DMS114 treated with DMSO at 0.1 percent for 48 hours (cell line): ENCODE data around the gene ARRDC5.
"Not testable (repeated sequence)": the region's sequence is repeated elsewhere in the genome, so short reads cannot be mapped to it uniquely, and the experiment has no call there.

Experiments
- DNase-seq: peaks from one replicate; lab custom pipeline; 2025; ENCODE audit not compliant: unreplicated experiment; lab: John Stamatoyannopoulos, UW

The ARRDC5 gene

DNA sequence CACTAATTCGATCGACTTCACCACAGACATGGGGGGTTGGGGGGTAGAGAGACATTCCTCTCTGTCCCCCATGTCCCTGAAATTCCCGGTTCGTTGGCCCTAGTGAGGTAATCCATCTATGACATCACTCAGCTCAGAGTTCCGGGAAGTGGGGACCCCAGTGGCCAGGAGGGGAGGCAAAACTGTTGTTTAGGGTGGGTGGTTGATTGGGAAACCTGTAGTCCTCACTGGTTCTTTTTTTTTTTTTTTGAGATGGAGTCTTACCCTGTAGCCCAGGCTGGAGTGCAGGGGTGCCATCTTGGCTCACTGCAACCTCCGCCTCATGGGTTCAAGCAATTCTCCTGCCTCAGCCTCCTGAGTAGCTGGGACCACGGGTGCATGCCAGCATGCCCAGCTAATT is at the start of gene ARRDC5:
ARRDC5 (minus strand) TSS at position 101 of the 400 bp plus-strand sequence; CDS start at position 30, 71 bp downstream.
- DNase-seq = no peak

DNA sequence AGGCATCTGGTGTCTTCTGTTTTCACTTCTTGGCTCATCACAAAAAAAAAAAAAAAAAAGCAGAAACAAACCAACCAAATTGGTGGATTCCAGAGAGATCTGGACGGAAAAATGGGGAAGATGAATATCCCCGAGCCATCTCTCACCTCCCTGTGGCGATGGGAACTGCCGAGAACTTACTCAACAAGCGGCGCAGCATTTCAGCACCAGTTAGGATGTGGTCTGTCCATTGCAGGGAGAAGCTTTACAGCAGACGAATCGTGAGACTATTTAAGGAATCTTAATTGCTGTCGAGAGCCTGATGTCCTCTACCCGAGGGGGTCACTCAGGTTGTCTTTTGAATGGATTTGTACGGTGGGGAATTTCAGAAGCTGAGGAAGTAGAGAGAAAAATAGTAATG is 49.0 kb upstream of the ARRDC5 start:
- DNase-seq = no peak

DNA sequence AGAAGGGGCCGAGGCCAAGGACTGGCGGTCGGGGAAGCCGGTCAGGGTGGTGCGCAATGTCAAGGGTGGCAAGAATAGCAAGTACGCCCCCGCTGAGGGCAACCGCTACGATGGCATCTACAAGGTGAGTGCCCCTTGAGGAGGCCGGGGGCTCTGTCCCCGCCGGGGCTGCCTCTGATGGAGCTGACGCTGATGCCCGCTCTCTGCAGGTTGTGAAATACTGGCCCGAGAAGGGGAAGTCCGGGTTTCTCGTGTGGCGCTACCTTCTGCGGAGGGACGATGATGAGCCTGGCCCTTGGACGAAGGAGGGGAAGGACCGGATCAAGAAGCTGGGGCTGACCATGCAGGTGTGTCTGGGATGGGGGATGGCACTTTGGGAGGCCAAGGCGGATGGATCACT is 48.0 kb upstream of the ARRDC5 start:
- DNase-seq = not testable (repeated sequence)

DNA sequence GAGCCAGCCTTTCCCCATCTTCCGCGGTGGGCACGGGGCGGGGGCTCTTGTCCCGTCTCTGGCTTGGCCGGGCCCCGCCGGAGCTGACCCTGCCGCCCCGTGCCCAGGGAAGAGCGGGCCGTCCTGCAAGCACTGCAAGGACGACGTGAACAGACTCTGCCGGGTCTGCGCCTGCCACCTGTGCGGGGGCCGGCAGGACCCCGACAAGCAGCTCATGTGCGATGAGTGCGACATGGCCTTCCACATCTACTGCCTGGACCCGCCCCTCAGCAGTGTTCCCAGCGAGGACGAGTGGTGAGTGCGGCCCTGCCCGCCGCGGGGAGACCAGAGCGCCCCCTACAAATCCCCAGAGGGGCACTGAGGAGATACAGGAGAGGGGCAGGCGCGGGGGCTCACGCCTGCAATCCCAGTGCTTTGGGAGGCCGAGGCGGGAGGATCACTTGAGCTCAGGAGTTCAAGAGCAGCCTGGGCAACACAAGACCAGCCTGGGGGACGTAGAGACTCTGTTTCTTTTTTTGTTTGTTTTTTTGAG is 39.0 kb upstream of the ARRDC5 start:
- DNase-seq = not testable (repeated sequence)

DNA sequence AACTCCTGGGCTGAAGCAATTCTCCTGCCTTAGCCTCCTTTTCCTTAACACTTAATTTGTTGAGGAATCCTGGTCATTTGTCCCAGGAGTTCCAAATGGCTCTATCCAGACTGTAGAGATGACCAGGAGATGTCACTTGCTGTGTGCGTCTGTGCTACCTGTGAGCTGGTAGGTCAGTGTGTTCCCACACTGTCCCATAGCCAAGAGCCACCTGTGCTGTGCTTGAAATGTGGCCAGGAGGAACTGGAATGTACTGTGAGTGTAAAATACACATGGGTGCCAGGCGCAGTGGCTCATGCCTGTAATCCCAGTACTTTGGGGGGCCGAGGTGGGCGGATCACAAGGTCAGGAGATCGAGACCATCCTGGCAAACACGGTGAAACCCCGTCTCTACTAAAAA is 36.8 kb upstream of the ARRDC5 start:
- DNase-seq = no peak

DNA sequence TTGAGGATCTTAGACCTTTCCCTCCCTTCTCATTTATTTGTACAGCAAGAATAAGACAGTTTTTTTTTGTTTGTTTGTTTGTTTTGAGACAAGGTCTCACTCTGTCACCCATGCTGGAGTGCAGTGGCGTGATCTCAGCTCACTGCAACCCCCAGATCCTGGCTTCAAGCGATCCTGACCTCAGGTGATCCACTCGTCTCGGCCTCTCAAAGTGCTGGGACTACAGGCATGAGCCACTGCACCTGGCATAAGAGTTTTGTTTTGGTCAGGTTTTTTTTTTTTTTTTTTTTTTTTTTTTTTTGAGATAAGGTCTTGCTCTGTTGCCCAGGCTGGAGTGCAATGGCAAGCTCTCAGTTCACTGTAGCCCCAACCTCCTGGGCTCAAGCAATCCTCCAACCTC is 35.8 kb upstream of the ARRDC5 start:
- not testable (repeated sequence) for DNase-seq

DNA sequence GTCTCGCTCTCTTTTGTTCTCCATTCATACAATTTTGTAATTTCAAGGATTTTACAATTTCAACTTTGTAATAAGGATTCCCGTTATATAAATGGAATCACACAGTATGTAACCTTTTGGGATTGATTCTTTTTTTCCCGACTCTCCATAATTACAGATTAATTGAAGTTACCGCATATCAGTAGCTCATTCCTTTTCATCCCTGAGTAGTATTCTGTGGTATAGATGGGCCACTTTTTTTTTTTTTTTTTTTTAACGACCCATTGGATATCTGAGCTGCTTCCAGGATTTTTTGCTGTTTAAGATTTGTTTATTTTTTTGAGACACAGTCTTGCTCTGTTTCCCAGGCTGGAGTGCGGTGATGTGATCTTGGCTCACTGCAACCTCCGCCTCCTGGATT is 34.4 kb upstream of the ARRDC5 start:
- no peak for DNase-seq

DNA sequence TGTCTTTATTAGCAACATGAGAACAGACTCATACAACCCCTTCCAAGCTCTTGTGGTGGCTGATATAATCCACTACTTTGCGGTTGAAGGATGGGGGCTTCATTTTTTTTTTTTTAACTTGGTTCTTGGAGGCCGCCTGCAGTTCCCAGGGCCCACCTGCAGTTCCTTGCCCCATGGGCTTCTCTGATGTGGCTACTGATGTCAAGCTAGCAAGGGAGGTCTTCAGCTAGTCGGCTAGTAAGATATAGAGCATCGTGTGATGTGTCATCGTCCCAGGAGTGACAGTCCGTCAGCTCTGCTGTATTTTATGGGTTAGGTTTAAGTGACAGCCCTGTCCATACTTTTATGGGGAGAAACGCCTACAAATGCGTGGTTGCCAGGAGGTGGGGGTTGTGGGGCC is 32.7 kb upstream of the ARRDC5 start:
- no peak for DNase-seq

DNA sequence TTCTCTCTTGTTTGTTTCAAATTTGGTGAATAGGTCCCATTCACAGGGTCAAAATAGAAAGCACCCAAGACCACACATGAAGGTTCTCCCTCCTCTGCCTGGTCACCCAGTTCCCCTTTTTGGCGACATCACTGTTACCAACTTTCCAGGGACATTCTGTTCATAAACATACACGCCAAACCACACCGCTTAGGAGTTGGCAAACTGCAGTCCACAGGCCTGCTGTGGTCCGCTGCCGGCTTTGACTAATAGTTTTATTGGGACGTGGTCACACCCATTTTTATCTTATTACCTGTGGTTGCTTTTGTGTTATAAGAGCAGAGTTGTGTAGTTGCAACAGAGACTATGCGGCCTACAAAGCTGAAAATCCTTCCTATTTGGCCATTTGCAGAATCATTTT is 30.8 kb upstream of the ARRDC5 start:
- DNase-seq = no peak

DNA sequence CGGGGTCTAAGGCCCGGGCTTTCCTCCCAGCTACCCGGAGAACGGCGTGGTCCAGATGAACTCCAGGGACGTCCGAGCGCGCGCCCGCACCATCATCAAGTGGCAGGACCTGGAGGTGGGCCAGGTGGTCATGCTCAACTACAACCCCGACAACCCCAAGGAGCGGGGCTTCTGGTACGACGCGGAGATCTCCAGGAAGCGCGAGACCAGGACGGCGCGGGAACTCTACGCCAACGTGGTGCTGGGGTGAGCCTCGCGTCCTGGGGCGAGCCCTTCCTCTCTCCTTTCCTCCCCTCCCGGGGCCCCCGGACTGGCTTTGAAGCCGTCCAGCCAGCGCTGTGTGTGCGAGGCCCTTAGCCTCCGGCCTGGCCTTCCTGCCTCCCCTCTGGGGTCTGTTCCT is 30.0 kb upstream of the ARRDC5 start:
- DNase-seq = no peak

DNA sequence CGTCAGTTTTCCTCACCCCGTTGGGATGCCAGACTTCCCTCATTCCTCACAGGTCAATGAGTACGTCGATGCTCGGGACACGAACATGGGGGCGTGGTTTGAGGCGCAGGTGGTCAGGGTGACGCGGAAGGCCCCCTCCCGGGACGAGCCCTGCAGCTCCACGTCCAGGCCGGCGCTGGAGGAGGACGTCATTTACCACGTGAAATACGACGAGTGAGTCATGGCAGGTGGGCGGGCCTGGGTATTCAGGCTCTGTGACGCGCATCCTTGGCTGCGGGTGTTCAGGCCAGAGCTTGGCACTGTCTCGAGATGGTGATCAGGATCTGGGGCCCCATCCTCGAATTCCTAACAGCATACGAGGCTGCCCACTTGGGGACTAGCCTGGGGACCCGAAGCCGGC is 28.0 kb upstream of the ARRDC5 start:
- DNase-seq = no peak

DNA sequence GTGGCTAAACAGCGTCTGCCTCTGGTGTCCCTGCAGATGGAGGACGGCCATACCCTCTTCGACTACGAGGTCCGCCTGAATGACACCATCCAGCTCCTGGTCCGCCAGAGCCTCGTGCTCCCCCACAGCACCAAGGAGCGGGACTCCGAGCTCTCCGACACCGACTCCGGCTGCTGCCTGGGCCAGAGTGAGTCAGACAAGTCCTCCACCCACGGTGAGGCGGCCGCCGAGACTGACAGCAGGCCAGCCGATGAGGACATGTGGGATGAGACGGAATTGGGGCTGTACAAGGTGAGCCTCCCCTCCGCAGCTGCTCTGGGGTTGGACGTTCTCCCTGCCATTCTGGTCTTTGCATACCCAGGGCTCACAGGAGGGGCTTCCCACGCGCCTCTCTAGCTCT is 26.5 kb upstream of the ARRDC5 start:
- DNase-seq = no peak

DNA sequence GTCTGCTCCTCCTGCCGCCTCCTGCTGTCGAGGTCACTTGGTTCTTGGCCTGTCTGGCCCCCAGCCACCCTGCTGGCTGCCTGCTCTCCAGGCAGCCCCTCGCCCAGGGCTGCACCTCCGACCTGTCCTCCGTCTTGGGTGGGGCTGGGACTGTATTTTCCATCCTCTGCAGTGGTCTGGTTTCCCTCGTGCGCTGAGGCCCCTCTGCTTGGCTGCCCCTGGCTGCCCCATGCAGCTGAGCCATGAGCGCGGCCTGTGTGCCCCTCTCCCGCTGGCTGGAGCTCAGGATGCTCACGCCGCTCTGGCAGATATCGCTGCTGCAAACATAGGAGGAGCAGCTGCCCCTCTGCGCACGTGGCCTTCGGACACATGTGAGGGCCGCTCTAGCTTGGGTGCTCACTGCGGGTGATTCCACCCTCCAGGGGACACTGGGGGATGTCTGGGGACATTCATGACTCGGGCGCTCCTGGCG is 20.6 kb upstream of the ARRDC5 start:
- DNase-seq = no peak

DNA sequence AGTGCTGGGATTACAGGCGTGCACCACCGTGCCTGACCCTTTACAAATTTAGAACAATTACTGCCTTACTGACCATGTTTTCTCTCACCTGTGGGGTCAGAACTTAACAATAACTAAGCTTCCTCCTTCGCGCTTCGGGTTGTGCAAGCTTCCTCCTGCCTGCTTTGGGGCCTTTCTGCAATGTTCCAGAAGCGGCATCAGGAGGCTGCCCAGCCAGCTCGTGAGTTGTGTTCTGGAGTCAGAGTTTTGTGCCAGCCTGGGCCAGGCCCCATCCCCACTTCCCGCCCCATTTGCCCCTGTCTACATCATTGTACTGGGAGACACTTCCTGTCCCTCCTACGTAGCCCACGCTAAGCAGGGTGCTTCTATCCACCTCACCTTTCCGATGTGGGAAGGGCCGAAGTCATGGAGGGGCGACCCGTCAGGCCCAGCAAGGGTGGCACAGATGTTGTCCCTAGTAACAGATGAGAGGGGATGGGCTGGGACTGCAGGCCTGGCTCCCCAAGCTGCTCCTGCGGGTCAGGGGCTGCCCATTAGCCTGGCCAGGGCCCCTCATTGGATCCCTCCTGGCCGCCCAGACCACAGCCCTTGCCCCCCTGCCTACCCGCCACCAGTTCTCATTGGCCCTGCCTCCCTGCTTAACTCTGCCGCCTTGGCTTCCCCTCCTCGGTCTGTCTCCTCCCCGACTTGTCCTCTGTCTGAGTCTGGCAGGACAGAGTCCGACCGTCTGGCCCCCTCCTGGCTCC is 20.0 kb upstream of the ARRDC5 start:
- DNase-seq = no peak

DNA sequence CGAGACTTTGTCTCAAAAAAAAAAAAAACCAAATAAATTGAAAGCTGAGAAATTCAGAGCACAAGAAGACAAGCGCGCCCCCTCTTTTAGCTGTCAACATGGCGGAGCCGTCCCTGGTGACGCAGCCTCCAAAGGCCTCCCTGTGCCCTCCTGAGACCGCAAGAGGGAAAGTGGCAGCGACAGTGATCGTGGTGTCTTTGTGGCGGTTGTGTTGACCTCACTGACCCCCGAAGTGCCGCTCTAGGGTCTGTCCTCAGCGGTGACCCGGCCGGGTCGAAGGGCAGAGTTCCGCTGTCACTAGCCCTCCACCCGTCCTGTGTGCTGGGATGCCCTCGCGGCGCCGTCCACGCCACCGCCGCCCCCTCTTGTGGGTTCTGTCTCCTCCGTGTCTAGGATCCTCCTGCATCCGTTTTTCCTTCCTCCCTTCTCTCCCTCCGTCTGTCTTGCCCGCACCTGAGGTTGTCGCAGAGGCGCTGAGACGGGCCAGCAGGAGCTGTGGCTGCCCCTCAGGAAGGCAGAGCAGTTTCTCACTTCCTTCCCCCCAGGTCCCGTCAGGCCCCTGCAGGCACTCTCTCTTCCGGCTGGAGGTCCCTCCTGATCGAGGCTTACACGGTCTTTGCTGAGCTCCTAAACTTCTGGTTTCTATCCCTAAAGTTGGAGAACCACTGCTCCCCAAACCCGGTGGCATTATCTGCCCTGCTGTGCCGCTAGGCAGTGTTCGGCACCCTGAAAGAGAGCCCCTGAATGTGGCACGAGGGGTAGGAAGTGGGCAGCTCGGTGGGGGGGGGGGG is 13.8 kb upstream of the ARRDC5 start:
- no peak for DNase-seq

DNA sequence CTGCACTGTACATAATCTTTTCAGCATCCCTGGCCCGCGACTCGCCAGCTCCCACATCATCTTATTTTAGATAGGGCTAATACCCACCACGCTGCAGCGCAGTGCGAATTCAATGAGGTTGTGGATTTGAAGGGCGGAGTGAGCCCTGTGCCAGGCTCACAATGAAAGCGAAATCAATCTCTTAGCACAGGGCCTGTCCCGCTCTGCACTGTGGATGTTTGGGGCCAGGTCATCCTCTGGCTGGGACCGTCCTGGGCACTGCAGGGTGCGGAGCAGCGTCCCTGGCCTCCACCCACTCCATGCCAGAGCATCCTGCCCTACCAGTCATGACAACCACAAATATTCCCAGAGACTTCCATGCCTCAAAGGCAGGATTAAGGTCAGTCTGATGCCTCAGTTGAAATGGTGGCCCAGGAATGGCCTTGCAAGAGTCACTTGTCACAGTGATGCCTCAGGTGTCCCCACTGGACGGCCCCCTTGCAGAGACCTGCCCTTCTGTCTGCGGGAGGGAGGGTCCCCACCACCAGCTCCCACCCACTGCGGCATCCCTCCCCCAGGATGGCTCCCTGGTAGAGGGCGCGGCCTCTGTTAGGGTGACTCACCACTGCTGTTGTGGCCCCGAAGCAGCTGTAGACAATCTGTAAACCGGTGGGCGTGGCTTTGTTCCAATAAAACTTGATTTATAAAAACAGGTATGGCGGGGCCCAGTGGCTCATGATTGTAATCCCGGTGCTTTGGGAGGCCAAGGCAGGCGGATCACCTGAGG is 12.2 kb upstream of the ARRDC5 start:
- no peak for DNase-seq

DNA sequence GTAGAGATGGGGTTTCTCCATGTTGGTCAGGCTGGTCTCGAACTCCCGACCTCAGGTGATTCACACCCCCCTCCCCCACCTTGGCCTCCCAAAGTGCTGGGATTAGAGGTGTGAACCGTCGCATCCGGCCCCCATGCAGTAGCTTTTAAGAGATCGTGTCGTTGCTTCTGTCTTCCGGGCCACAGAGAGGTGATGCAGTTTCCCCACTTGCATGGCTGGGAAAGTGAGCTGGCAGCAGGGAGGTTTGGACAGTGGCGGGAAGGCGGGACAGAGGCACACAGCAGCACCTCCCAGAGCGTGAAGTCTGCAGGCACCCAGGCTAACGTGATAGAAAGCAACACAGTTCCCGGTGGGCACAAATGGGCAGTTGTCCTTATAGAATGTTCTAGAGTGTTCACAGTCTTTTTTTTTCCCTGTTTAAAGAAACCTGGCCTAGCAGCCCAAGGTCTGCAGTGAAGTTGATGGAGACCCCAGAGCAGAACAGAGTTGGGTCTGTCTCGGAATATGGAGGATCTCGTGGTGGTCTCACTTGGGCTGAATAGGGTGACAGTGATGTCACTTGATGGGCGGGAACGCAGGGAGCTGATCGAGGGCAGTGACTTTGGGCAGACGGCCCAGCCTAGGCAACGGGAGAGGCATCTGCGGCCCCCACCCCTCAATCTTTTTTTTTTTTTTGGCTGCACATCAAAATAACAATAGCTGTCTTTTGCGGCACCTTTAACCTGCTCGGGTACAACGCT is 11.5 kb upstream of the ARRDC5 start:
- DNase-seq = no peak

DNA sequence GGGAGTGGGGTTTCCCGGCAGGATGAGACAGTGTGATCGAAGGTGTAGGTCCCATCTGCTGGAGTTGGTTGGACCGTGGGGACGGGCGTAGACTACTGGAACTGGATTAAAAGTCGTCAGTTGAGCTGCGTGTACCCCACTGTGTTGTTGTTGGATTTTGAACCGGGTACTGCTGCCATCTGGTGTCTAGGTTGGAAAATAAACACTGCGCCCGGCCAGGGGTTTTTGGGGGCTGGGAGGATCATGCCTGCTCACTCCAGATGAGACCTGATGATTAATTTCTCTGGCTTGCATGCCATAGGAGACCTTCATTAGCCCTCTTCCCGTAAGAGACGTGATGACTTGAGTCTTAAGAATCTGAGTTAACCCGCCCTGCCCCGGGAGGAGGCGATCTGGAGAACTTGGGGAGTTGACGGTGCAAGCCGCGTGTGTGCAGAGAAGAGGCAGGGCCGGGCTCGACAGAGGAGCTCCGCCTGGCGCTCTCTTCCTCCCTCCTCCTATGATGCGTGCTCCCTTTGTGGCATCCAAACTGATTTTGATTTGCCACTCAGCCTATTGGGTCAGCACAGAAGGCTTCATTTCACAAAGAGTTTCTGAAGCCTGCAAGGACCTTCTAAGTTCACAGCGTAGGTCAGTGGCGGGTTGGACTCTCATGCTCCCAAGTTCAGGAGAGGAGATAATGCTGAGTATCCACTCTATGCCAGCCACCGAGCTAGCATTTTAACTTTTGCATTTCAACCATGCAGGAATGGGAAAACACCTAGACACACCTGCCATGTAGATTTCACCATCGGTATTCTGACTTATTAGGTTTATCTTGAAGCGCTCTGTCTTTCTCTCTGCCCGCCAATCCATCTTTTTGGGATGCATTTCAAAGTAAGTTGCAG is 9.3 kb upstream of the ARRDC5 start:
- peak; percentile 35 for DNase-seq

DNA sequence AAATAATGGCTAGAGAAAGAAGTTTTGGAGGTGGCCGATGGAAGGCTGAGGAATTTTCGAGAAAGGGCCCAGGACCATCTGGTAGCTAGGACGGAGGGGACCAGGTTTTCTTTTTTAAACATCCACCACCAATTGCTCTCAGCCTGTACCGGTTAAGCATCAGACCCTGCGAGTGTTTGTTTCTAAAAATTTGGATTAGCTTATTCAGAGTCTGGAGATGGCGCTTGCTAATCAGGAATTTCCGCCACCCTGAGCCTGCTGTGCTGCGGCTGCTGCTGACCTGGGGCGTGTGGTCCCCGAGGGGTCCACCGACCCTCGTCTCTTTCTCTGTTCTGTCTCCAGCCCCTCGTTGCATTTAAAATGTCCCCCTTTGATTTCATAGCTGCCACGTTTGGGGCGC is 8.6 kb upstream of the ARRDC5 start:
- no peak for DNase-seq
